ENCODE results near the gene IGFL1.
A peak's percentile ranks its signal among the peaks of the same experiment; 100 is the strongest.
"Not testable (repeated sequence)": the region's sequence is repeated elsewhere in the genome, so short reads cannot be mapped to it uniquely, and the experiment has no call there.

The IGFL1 gene

GRCh38 chr19:46264801-46265200, 35.3 kb downstream of the IGFL1 start:
- not testable (repeated sequence) for FAIRE-seq; DNase-seq (ENCODE audit: insufficient read length, low spot score)

DNA sequence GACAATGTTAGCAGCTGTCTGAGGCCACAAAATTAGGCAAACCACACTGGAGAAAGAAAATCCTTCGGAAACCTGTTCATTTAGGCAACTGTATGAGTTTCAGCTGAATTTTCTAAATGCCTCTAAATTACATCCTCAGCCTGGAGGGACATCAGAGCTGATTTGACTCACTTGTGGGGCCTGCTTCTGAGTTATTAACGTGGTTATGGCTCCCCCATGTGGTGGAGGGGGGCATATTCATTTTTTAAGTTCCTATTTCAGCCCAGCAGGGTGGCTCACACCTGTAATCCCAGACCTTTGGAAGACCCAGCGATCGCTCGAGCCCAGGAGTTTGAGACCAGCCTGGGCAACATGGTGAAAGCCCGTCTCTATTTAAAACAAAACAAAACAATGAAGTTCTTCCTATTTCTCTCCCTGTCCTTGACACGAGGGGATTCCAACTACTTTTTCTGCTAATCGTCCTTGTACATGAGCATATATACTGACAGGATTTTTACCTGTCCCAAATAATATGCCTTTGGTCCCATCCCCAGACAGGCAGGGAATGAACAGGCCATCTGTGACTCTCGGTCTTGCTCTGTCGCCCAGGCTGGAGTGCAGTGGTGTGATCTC, 35.8 kb downstream of the IGFL1 start:
- peak; percentile 80 for DNase-seq (ENCODE audit: insufficient read length, low spot score)
- no peak for FAIRE-seq

DNA sequence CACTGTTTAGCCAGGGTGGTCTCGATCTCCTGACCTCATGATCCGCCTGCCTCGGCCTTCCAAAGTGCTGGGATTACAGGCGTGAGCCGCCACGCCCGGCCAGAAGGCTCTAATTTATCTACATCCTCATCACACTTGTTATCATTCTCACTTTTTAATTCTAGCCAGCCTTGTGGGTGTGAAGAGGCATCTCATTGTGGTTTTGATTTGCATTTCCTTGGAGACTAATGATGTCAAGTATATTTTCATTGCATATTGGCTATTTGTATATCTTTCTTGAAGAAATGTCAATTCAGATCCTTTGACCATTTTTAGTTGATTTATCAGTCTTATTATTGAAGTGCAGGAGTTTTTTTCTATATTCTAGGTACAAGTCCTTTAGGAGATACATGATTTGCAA, 39.6 kb downstream of the IGFL1 start:
- DNase-seq (ENCODE audit: insufficient read length, low spot score) (no peak), FAIRE-seq (no peak)

DNA sequence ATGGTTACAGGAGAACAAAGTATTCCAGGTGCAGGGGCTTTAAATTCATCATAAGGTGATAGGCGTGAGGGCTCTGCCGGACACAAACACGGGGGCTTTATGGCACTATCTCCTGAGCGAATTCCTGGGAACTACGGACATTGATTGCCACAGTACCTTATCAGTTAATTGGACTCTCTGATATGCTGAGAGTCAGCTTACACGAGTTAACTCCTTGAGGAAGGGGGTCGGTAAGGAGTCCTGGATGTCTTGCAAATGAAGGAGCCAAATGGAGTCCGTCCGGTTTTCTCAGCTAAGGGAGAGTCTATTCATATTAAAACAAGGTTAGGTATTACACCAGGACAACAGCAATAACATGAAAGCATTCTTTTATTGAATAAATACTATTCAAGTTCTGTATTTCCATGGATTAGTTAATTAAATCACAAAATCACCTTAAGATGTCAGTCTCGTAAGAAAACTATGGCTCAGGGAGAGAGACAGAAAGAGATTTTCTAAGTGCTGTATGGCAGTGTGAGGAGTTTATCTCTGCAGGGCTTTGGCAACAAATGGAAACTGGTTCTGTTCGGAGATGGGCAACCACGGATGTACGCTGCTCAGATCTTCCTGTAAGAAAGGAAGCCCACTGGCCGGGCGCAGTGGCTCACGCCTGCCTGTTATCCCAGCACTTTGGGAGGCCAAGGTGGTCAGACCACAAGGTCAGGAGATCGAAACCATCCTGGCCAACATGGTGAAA, 41.1 kb downstream of the IGFL1 start:
- DNase-seq (ENCODE audit: insufficient read length, low spot score) (no peak), FAIRE-seq (no peak)

- DNase-seq (ENCODE audit: insufficient read length, low spot score) (peak; percentile 56), FAIRE-seq (peak; percentile 52)
Observed at GRCh38 chr19:46271481-46272197, 42.1 kb downstream of the IGFL1 start.

DNA sequence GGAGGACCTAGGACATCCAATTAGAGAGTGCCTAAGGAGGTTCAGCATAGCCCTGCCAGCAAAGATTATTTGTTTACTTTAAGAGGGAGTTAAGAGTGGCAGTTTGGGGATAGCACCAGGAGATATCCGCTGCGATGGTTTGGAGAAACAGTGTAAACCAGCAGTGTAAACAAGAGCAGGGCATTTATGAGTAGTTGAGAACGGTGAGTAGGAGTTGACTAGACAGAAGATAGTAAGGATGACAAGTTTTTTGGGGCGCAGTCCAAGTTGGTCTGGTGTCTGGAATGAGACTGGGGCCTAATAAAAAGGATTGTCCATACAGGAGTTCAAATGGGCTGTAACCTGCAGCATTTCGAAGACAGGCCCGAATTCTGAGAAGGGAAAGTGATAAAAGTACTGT, 44.4 kb downstream of the IGFL1 start:
- not testable (repeated sequence) for DNase-seq (ENCODE audit: insufficient read length, low spot score); FAIRE-seq

GRCh38 chr19:46279177-46279576, 49.6 kb downstream of the IGFL1 start:
- no peak for FAIRE-seq

More at GRCh38 chr19:46279177-46279576, 49.6 kb downstream of the IGFL1 start:
- DNase-seq (ENCODE audit: insufficient read length, low spot score) = no peak
